K562 (cell line): ENCODE data around the gene LRCH1. TPM values are rescaled to one million over a fixed set of nuclear protein-coding genes. Genes with fewer than 3 reads are reported as not detected.

ENCODE experiments used
- CXXC5 ChIP-seq: fragments of 250-450 bp; sonication (Bioruptor Pico); IDR thresholded peaks from 2 replicates; pipeline ENCODE4 v1.8.0; 2022; ENCODE audit warnings: inconsistent platforms, mild to moderate bottlenecking, moderate library complexity
- NRF1 ChIP-seq, 2 experiments: fragments of 450-650 bp; IDR thresholded peaks in 1 of 2; conservative IDR thresholded peaks in 1 of 2; 2 replicates each; pipeline ENCODE4 v1.6.1; 2014; ENCODE audit warnings: mild to moderate bottlenecking in 2 of 2
- RBM34 ChIP-seq: fragments of 200-400 bp; formaldehyde crosslinking; IDR thresholded peaks from 2 replicates; pipeline ENCODE4 v1.6.1; 2018; ENCODE audit warnings: low read length, borderline replicate concordance; ENCODE audit not compliant: insufficient read depth
- SMAD1 ChIP-seq: fragments of 150-350 bp; IDR thresholded peaks from 2 replicates; pipeline ENCODE4 v1.6.1; 2014; ENCODE audit warnings: low read length, low read depth; ENCODE audit not compliant: partially characterized antibody
- XRCC3 ChIP-seq: fragments of 450-650 bp; IDR thresholded peaks from 2 replicates; pipeline ENCODE4 v1.6.1; 2017; ENCODE audit warnings: mild to moderate bottlenecking, moderate library complexity
- ZBED1 ChIP-seq: IDR thresholded peaks from 2 replicates; pipeline ENCODE4 v1.6.1; 2014
- ZBTB8A ChIP-seq: fragments of 450-650 bp; IDR thresholded peaks from 2 replicates; pipeline ENCODE4 v1.6.1; 2018; ENCODE audit warnings: mild to moderate bottlenecking, moderate library complexity; ENCODE audit not compliant: partially characterized antibody
- ZFX ChIP-seq: sonication (generic); formaldehyde crosslinking; IDR thresholded peaks from 2 replicates; pipeline ENCODE4 v1.8.0; 2022; ENCODE audit warnings: mild to moderate bottlenecking, missing genetic modification reagents, moderate library complexity
- polyA plus RNA-seq, 8 experiments: library from polyadenylated mRNA; depleted of rRNA in 4 of 8; stranded (reverse) in 5 of 8; unstranded in 3 of 8; fragments of >200 nt; fragmentation: Nextera tagmentation in 2 of 8; fragmentation: Illumina TruSeq in 1 of 8; extraction: Ambion mirVana in 2 of 8; extraction: Trizol in 1 of 8; gene quantifications; 2 replicates each; pipeline versions ENCODE4 v1.2.1 to v1.2.3, GENCODE V29; 2011 to 2014; ENCODE audit warnings: inconsistent platforms in 1 of 8, missing spikeins in 1 of 8
- total RNA-seq, 7 experiments: library from RNA; depleted of rRNA in 6 of 7; stranded (reverse); fragments of >200 nt in 6 of 7; fragmentation: Illumina TruSeq in 2 of 7; extraction: Trizol in 2 of 7; gene quantifications; 2 replicates each; pipeline versions ENCODE4 v1.2.1 to v1.2.3, GENCODE V29; 2011 to 2021; ENCODE audit warnings: low replicate concordance in 1 of 7
- TF ChIP-seq, protein P1 (sequence below): fragments of 450-650 bp; IDR thresholded peaks from 2 replicates; pipeline ENCODE4 v1.6.1; 2016; ENCODE audit warnings: low read depth
- TF ChIP-seq, protein P2 (sequence below), 2 experiments: fragments of 450-650 bp in 1 of 2; IDR thresholded peaks; 2 replicates each; pipeline ENCODE4 v1.6.1; 2011 to 2017; ENCODE audit warnings: low read depth in 2 of 2, antibody characterized with exemption in 1 of 2, borderline replicate concordance in 1 of 2, low read length in 1 of 2, mild to moderate bottlenecking in 1 of 2, mixed read lengths in 1 of 2; ENCODE audit not compliant: control insufficient read depth in 1 of 2
- TF ChIP-seq, protein P3 (sequence below): fragments of 450-650 bp; IDR thresholded peaks from 2 replicates; pipeline ENCODE4 v1.6.1; 2016; ENCODE audit warnings: antibody characterized with exemption

LRCH1 gene
- total and polyA plus RNA-seq, 9 of the 15 experiments (the other 6 are each of a cell fraction or from before 2014, with no cell fraction given), result 1.1 to 6.8 (median 3.7) TPM

DNA sequence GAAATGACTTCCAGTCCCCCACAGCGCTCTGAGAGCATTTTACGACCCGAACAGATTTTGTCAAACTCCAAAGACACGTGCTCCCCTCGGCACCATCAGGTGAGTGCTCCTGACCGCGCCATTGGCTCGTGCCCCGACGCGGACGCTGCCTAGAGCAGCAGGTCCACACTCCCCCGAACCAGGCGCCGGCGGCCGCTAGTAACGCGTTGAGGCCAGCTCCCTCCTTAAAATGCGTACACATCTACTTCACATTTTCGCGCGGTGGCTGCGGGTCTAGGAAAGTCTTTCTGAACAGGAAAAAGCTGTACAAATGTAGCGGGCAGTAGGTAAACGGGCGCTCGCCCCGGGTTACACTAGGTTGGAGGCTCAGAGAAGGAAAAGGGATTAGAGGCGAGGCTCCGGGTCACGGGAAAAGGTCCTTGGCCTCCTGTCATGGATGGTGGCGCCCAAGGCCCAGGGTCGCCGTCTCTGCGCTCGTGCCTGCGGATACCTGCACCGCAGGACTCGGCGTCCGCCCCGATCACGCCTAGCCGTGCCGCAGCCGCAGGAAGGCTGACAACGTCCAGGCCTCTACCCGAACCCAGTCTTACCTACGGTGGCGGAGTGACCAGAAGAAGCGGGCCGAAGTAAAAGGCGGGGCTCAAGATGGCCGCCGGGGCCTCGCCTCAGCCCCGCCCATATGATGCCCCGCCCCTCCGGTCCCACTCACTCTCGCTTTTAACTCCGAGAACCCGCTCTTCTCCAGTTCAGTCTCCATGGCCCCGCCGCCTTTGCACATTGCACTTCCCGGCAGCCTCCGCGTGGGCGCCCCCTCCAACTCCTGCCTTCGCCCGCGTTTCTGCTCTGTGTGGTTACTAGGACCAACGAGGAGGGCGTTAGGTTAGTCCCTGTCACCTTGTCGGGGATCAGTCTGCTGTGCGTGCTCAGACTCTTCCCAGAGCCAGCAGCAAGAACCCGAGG lies 243.8 kb downstream of the LRCH1 start, which contains the start of gene ESD (continued):
- TF ChIP-seq, protein P1, sequence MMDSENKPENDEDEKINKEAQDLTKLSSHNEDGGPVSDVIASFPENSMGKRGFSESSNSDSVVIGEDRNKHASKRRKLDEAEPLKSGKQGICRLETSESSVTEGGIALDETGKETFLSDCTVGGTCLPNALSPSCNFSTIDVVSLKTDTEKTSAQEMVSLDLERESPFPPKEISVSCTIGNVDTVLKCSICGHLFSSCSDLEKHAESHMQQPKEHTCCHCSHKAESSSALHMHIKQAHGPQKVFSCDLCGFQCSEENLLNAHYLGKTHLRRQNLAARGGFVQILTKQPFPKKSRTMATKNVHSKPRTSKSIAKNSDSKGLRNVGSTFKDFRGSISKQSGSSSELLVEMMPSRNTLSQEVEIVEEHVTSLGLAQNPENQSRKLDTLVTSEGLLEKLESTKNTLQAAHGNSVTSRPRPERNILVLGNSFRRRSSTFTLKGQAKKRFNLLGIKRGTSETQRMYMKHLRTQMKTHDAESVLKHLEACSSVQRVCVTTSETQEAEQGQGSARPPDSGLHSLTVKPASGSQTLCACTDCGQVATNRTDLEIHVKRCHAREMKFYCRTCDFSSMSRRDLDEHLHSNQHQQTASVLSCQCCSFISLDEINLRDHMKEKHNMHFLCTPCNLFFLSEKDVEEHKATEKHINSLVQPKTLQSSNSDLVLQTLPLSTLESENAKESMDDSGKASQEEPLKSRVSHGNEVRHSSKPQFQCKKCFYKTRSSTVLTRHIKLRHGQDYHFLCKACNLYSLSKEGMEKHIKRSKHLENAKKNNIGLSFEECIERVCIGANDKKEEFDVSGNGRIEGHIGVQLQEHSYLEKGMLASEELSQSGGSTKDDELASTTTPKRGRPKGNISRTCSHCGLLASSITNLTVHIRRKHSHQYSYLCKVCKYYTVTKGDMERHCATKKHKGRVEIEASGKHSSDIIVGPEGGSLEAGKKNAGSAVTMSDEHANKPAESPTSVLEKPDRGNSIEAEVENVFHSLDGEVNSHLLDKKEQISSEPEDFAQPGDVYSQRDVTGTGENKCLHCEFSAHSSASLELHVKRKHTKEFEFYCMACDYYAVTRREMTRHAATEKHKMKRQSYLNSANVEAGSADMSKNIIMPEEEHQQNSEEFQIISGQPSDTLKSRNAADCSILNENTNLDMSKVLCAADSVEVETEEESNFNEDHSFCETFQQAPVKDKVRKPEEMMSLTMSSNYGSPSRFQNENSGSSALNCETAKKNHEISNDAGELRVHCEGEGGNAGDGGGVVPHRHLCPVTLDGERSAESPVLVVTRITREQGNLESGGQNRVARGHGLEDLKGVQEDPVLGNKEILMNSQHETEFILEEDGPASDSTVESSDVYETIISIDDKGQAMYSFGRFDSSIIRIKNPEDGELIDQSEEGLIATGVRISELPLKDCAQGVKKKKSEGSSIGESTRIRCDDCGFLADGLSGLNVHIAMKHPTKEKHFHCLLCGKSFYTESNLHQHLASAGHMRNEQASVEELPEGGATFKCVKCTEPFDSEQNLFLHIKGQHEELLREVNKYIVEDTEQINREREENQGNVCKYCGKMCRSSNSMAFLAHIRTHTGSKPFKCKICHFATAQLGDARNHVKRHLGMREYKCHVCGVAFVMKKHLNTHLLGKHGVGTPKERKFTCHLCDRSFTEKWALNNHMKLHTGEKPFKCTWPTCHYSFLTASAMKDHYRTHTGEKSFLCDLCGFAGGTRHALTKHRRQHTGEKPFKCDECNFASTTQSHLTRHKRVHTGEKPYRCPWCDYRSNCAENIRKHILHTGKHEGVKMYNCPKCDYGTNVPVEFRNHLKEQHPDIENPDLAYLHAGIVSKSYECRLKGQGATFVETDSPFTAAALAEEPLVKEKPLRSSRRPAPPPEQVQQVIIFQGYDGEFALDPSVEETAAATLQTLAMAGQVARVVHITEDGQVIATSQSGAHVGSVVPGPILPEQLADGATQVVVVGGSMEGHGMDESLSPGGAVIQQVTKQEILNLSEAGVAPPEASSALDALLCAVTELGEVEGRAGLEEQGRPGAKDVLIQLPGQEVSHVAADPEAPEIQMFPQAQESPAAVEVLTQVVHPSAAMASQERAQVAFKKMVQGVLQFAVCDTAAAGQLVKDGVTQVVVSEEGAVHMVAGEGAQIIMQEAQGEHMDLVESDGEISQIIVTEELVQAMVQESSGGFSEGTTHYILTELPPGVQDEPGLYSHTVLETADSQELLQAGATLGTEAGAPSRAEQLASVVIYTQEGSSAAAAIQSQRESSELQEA, result peak; percentile 53; the same call in 1 of the 2 replicates
- TF ChIP-seq, protein P2, sequence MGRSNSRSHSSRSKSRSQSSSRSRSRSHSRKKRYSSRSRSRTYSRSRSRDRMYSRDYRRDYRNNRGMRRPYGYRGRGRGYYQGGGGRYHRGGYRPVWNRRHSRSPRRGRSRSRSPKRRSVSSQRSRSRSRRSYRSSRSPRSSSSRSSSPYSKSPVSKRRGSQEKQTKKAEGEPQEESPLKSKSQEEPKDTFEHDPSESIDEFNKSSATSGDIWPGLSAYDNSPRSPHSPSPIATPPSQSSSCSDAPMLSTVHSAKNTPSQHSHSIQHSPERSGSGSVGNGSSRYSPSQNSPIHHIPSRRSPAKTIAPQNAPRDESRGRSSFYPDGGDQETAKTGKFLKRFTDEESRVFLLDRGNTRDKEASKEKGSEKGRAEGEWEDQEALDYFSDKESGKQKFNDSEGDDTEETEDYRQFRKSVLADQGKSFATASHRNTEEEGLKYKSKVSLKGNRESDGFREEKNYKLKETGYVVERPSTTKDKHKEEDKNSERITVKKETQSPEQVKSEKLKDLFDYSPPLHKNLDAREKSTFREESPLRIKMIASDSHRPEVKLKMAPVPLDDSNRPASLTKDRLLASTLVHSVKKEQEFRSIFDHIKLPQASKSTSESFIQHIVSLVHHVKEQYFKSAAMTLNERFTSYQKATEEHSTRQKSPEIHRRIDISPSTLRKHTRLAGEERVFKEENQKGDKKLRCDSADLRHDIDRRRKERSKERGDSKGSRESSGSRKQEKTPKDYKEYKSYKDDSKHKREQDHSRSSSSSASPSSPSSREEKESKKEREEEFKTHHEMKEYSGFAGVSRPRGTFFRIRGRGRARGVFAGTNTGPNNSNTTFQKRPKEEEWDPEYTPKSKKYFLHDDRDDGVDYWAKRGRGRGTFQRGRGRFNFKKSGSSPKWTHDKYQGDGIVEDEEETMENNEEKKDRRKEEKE (IDR thresholded peaks at IDR 0.05; ENCODE audit: borderline replicate concordance in 1 of 2, control insufficient read depth in 1 of 2, low read depth in 2 of 2, low read length in 1 of 2), result no peak
- TF ChIP-seq ZBTB8A (no peak), CXXC5 (peak; percentile 62), NRF1 (conservative IDR thresholded peaks at IDR 0.05 in 1 of 2, IDR thresholded peaks at IDR 0.05 in 1 of 2) (peak; percentile 17 to 20; a peak in 2 of 4 replicates), XRCC3 (no peak), SMAD1 (peak; percentile 59), ZFX (CRISPR knock-in tag) (peak; percentile 98), RBM34 (no peak), ZBED1 (peak; percentile 48; the same call in 1 of the 2 replicates)
- TF ChIP-seq, protein P3, sequence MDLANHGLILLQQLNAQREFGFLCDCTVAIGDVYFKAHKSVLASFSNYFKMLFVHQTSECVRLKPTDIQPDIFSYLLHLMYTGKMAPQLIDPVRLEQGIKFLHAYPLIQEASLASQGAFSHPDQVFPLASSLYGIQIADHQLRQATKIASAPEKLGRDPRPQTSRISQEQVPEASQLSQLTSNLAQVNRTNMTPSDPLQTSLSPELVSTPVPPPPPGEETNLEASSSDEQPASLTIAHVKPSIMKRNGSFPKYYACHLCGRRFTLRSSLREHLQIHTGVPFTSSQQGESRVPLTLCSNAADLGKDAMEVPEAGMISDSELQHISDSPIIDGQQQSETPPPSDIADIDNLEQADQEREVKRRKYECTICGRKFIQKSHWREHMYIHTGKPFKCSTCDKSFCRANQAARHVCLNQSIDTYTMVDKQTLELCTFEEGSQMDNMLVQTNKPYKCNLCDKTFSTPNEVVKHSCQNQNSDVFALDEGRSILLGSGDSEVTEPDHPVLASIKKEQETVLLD, result no peak
